Measurements from ENCODE around the gene CREBBP. TPM values are rescaled to one million over a fixed set of nuclear protein-coding genes. Genes with fewer than 3 reads are reported as not detected.

The CREBBP gene
- total and polyA plus RNA-seq, 2 experiments from 2014 or later = 36.9 to 54.8 TPM

DNA sequence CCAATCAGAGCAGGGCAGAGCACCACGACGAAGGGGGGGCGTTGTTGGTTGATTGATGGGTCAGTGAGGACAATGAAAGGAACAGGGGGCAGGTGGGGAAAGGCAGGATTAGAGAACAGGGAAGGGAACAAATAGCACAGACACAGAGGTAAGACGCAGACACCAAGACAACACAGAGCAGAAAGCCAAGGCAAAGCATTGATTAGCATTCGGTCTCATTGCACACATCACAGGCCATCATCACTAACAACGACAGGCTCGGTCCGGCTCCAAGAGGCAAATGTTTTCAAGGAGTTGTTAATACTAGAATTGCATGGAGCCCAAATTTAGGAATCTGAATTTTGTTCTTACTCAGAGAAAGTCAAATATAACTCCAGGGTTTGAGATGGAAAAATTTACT lies 128.6 kb downstream of the CREBBP start:
- Mint-ChIP-seq H3K36me3 (ENCODE audit: low read depth) (peaks cover 45% of the 10 kb centered on the region), H3K4me1 (no peaks in the 10 kb centered on the region), H3K4me3 (no peak overlapping the region), H3K27ac (no peak overlapping the region), H3K27me3 (ENCODE audit: insufficient read depth, low read depth, poor library complexity) (peaks cover 2% of the 10 kb centered on the region), H3K9me3 (no peaks in the 10 kb centered on the region; the same call in 2 of the 3 replicates)
- no peaks in the 10 kb centered on the region for H3K27me3 ChIP-seq (ENCODE audit: insufficient read depth)
- TF ChIP-seq ETS1 (IDR thresholded peaks at IDR 0.05) (no peak), ZNF331 (CRISPR knock-in tag; IDR thresholded peaks at IDR 0.05; ENCODE audit: low read depth) (no peak), ZNF462 (CRISPR knock-in tag; IDR thresholded peaks at IDR 0.05) (no peak), STAT1 (IDR thresholded peaks at IDR 0.05; ENCODE audit: unreplicated experiment) (no peak)
- H3K36me3 ChIP-seq (ENCODE audit: insufficient read depth) = peaks cover 8% of the 10 kb centered on the region
- H3K9me2 ChIP-seq (ENCODE audit: insufficient read depth) = no peaks in the 10 kb centered on the region
- H3F3A ChIP-seq (replicated peaks; ENCODE audit: low read depth) = no peaks in the 10 kb centered on the region
- DNase-seq (ENCODE audit: low spot score) (no peak), ATAC-seq (no peak)
- no peak overlapping the region for H2AFZ ChIP-seq
- H3K4me1 ChIP-seq (ENCODE audit: insufficient read depth) = no peaks in the 10 kb centered on the region
- no peak overlapping the region for H3K27ac ChIP-seq (ENCODE audit: low read depth)
- no peak overlapping the region for H3K4me2 ChIP-seq
- H3K79me2 ChIP-seq (replicated peaks; ENCODE audit: insufficient read depth) = peaks cover 3% of the 10 kb centered on the region; the same call in 1 of the 2 replicates
- H3K4me3 ChIP-seq = no peak overlapping the region
- H4K20me1 ChIP-seq (replicated peaks; ENCODE audit: insufficient read depth) = peaks cover 10% of the 10 kb centered on the region

- H3K9me2 ChIP-seq (ENCODE audit: insufficient read depth) = no peaks in the 10 kb centered on the region
- H4K20me1 ChIP-seq (replicated peaks; ENCODE audit: insufficient read depth) = 0 out of 2 replicates have a peak, but pooled peaks cover 4% of the 10 kb centered on the region
- DNase-seq (ENCODE audit: low spot score) (no peak), ATAC-seq (no peak)
- TF ChIP-seq CTCF (conservative IDR thresholded peaks at IDR 0.05; ENCODE audit: low read depth in 2 of 2) (no peak), JUNB (IDR thresholded peaks at IDR 0.05; ENCODE audit: unreplicated experiment) (no peak), CREB1 (CRISPR knock-in tag; IDR thresholded peaks at IDR 0.05; ENCODE audit: low read depth) (no peak), EZH2phosphoT487 (IDR thresholded peaks at IDR 0.05; ENCODE audit: unreplicated experiment) (no peak), ZNF331 (CRISPR knock-in tag; IDR thresholded peaks at IDR 0.05; ENCODE audit: low read depth) (no peak)
- TF ChIP-seq, protein P1, sequence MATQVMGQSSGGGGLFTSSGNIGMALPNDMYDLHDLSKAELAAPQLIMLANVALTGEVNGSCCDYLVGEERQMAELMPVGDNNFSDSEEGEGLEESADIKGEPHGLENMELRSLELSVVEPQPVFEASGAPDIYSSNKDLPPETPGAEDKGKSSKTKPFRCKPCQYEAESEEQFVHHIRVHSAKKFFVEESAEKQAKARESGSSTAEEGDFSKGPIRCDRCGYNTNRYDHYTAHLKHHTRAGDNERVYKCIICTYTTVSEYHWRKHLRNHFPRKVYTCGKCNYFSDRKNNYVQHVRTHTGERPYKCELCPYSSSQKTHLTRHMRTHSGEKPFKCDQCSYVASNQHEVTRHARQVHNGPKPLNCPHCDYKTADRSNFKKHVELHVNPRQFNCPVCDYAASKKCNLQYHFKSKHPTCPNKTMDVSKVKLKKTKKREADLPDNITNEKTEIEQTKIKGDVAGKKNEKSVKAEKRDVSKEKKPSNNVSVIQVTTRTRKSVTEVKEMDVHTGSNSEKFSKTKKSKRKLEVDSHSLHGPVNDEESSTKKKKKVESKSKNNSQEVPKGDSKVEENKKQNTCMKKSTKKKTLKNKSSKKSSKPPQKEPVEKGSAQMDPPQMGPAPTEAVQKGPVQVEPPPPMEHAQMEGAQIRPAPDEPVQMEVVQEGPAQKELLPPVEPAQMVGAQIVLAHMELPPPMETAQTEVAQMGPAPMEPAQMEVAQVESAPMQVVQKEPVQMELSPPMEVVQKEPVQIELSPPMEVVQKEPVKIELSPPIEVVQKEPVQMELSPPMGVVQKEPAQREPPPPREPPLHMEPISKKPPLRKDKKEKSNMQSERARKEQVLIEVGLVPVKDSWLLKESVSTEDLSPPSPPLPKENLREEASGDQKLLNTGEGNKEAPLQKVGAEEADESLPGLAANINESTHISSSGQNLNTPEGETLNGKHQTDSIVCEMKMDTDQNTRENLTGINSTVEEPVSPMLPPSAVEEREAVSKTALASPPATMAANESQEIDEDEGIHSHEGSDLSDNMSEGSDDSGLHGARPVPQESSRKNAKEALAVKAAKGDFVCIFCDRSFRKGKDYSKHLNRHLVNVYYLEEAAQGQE (IDR thresholded peaks at IDR 0.05; ENCODE audit: unreplicated experiment) = no peak
- H3K4me3 ChIP-seq = no peak overlapping the region
- H3K4me3 Mint-ChIP-seq = no peak overlapping the region
- H3K79me2 ChIP-seq (replicated peaks; ENCODE audit: insufficient read depth) = no peaks in the 10 kb centered on the region
- H3K4me2 ChIP-seq = no peak overlapping the region
- peaks cover 62% of the 10 kb centered on the region for H3K36me3 Mint-ChIP-seq (ENCODE audit: low read depth)
- no peaks in the 10 kb centered on the region for H3K4me1 Mint-ChIP-seq
- H3K36me3 ChIP-seq (ENCODE audit: insufficient read depth) = peaks cover 15% of the 10 kb centered on the region
- no peak overlapping the region for H3K27ac Mint-ChIP-seq
- no peaks in the 10 kb centered on the region for H3K27me3 Mint-ChIP-seq (ENCODE audit: insufficient read depth, low read depth, poor library complexity)
- H2AFZ ChIP-seq = no peak overlapping the region
- H3F3A ChIP-seq (replicated peaks; ENCODE audit: low read depth) = no peaks in the 10 kb centered on the region
- H3K27ac ChIP-seq (ENCODE audit: low read depth) = no peak overlapping the region
- H3K4me1 ChIP-seq (ENCODE audit: insufficient read depth) = no peaks in the 10 kb centered on the region
- no peaks in the 10 kb centered on the region for H3K27me3 ChIP-seq (ENCODE audit: insufficient read depth)
- H3K9me3 Mint-ChIP-seq = no peaks in the 10 kb centered on the region; the same call in 2 of the 3 replicates
Measured at GRCh38 chr16:3748307-3748706, 132.2 kb downstream of the CREBBP start.
